K562 (cell line): ENCODE data around the gene TMEM273.

Experiments
- HCFC1 ChIP-seq: IDR thresholded peaks from 2 replicates; pipeline ENCODE4 v1.6.1; 2012; ENCODE audit warnings: low read depth, low read length, improper control_type of control experiment
- TARDBP ChIP-seq: fragments of 450-650 bp; IDR thresholded peaks from 2 replicates; pipeline ENCODE4 v1.6.1; 2016
- ZNF3 ChIP-seq: fragments of 250-450 bp; sonication (Bioruptor Pico); IDR thresholded peaks from 2 replicates; pipeline ENCODE4 v1.5.0; 2021; ENCODE audit warnings: mild to moderate bottlenecking, moderate library complexity
- TF ChIP-seq, protein P1 (sequence below): sonication (generic); formaldehyde crosslinking; IDR thresholded peaks from 2 replicates; pipeline ENCODE4 v1.8.1; 2023; ENCODE audit warnings: mild to moderate bottlenecking, missing genetic modification reagents

DNA sequence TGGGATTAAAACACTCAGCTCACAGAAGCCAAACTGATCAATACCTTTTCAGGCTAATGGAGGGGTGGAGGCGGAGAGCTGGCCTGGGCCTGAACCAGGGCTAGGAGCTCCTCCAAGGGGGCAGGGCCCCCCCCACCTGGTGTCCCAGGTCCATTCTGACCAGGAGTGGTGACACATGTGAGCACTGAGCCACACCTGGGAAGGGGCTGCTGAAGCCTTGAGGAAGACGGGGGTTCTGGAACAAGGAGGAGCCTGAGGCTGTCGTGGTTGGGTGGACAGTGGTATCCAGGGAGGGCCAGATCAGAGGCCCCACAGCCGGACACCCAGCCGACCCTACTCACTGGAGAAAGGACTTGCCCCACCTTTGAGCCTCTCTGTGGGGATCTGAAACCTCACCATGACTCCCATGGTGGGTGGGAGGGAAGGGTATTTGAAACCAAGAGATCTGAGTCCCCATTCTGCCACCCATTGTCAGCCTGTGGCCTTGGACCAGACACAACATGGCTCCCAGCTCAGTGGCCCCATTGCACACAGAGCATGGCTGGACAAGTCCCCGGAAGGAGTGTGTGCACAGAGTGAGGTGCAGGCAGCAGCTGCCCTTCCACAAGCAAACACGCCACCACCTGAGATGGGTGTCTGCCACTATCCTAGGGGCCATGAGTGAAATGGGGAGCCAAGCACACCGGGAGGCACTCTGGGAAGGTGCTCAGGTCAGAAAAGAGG, 12.4 kb downstream of the TMEM273 start:
- TF ChIP-seq ZNF3 (CRISPR knock-in tag) (no peak), HCFC1 (no peak), TARDBP (no peak)
- TF ChIP-seq, protein P1, sequence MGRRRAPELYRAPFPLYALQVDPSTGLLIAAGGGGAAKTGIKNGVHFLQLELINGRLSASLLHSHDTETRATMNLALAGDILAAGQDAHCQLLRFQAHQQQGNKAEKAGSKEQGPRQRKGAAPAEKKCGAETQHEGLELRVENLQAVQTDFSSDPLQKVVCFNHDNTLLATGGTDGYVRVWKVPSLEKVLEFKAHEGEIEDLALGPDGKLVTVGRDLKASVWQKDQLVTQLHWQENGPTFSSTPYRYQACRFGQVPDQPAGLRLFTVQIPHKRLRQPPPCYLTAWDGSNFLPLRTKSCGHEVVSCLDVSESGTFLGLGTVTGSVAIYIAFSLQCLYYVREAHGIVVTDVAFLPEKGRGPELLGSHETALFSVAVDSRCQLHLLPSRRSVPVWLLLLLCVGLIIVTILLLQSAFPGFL (CRISPR knock-in tag): no peak
